CD4-positive, alpha-beta T cell treated with Interleukin-2 at 100 ng/mL for 4 hours (primary cell): ENCODE data around the gene IGFBP4.

Experiments
- DNase-seq: peaks from one replicate; pipeline ENCODE4 v3.0.0-alpha.2; 2020; ENCODE audit warnings: low spot score

IGFBP4 gene

GRCh38 chr17:40490982-40491381 lies 47.7 kb downstream of the IGFBP4 start:
- no peak for DNase-seq

DNA sequence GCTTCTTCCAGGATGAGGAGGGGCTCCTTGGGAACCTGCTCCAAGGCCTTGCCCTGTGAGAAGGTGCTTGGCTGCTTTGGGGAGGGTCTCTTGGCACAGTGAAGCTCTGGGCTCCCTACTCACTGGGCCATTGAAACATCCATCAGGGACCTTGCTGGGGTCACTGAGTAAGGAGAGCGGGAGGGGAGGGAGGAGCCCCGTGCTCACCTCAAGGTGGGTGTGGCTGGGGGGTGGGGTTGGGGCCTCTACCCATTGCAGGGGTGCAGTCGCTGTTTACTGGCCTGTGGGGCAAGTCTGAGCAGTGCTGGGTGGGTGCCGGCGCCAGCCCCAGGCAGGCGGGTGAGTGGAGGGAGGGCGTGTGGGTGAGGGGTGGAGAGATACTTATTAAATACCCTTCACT lies 48.2 kb downstream of the IGFBP4 start:
- no peak for DNase-seq

GRCh38 chr17:40493697-40494096 lies 50.4 kb downstream of the IGFBP4 start:
- no peak for DNase-seq

- no peak for DNase-seq
Measured at GRCh38 chr17:40495140-40495539, 51.9 kb downstream of the IGFBP4 start.

- no peak for DNase-seq
Measured at GRCh38 chr17:40496170-40496569, 52.9 kb downstream of the IGFBP4 start.

- DNase-seq, result no peak
Measured at GRCh38 chr17:40496634-40497420, 53.6 kb downstream of the IGFBP4 start.

DNA sequence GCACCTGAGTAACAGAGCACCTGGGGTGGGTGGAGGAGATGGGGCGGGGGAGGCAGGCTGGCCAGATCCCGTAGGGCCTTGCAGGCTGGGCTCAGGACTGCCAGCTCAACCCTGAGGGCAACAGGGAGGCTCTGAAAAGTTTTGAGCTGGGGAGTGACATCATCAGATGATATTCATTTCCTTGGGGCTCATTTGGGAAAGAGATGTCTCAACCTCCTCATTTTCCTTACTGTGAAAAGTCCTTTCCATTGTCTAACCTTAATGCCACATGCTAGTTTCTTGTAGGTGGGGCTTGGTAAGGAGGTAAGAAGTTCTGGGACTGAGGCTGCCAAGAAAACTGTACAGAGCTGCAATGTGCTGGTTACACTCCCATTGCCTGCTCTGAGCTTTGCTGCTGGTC lies 54.4 kb downstream of the IGFBP4 start:
- DNase-seq, result no peak

GRCh38 chr17:40498281-40499084 lies 55.2 kb downstream of the IGFBP4 start:
- no peak for DNase-seq

DNA sequence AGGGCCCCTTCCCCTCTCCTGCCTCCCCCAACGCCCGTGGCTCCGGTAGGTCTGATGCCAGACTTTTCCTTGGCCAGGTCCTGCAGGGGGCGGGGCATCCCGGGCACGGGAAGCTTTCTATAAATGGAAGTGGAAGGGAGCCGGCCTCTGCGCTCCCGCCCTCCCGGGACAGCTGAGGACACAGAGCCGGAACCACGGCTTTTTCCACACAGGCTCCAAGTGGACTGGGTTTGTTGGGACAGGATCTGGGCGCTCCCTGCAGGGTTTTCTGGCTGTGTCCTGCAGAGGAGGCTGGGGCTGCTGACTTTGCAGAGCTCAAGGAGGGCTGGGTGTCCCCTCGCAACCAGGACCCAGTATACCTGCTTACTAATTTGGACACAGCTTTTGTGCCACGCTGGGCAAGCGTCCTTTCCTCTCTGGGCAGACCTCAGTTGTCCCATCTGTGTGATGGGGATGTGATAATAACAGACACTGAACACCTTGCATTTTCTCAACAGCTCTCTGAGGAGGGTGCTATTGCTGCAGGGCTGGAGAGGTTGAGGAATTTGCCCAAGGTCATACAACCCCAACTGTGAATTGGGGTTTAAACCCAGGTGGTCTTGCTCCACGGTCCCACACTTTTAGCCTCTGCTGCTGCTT lies 56.4 kb downstream of the IGFBP4 start:
- DNase-seq, result no peak

- DNase-seq, result no peak
Measured at GRCh38 chr17:40500190-40500589, 56.9 kb downstream of the IGFBP4 start.

GRCh38 chr17:40500709-40501108 lies 57.5 kb downstream of the IGFBP4 start:
- DNase-seq, result no peak

- no peak for DNase-seq
Measured at GRCh38 chr17:40501499-40501911, 58.3 kb downstream of the IGFBP4 start, which contains the start of gene TNS4. TSS of gene TNS4 (minus strand) at chr17:40501623. CDS start at chr17:40496425, 5,198 bp downstream.

DNA sequence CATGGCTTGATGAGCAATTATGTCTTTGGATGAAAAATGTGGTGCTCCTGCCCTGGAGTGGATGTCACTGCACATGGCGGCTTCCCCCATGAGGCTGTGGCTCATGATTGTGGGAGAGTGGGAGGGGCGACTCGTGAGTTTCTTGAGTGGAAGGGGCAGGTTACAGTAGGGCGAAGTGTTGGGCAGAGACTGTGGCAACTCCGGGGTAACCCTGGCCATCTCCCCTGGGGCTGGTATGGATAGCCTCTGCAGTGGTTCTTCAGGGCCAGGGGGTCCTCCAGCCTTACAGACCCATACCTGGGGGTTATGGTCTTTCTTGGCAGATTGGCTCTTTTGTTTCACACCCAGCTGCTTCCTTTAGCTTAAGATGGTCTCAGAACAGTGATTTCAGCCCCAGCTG lies 59.5 kb downstream of the IGFBP4 start:
- DNase-seq, result no peak

DNA sequence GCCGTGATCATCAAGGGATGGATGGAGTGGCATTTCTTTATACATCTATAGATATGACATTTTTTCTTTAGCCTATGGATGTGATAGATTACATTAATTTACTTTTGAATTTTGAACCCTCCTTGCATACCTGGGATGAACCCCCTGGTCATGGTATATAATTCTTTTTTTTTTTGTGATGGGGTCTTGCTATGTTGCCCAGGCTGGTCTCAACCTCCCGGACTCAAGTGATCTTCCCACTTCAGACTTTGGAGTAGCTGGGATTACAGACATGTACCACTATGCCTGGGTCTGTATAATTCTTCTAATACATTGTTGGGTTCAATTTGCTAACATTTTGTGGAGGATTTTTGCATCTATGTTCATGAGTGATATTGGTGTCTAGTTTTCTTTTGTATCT lies 59.9 kb downstream of the IGFBP4 start:
- no peak for DNase-seq

DNA sequence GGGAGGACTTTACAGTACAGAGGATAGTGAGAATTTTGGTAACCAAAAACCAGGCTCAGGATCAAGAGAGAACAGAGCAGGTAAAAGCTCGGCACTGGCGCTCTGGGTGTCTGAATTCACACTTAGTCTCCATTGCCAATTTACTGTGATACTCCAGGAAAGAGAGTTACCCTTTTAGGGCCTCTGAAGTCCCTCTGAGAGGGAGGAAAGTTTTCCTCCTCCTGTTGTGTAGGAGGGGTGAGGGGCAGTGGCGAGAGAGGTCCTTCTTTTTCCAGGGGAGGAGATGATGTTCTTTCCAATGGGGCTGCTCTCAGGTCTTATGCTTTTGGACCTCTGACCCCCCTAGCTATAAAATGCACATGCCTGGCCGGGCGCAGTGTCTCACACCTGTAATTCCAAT lies 63.5 kb downstream of the IGFBP4 start:
- no peak for DNase-seq
